Gastrocnemius medialis (tissue), 4 donors: Measurements from ENCODE around the gene ENSA. TPM values are rescaled to one million over a fixed set of nuclear protein-coding genes. Genes with fewer than 3 reads are reported as not detected.

ENCODE experiments used
- ATAC-seq, 2 donors: fragments of 150-250 bp; one replicate each; pipeline ENCODE4 v1.9.1; 2016
- DNase-seq, 2 donors: peaks; one replicate each; pipeline ENCODE4 v3.0.0-alpha.2; 2019
- H3K27ac ChIP-seq, 4 donors: fragments of 200-600 bp; sonication (generic); 1 replicate in 1 of 4; 2 replicates in 3 of 4; pipeline ENCODE4 v1.5.1; 2016 to 2018; ENCODE audit warnings: mild to moderate bottlenecking in 2 of 4, moderate library complexity in 1 of 4
- H3K27me3 ChIP-seq, 3 donors: fragments of 200-600 bp; sonication (generic) in 2 of 3; 1 replicate in 1 of 3; 2 replicates in 2 of 3; pipeline versions ENCODE4 v1.5.1 to v1.6.0; 2016 to 2019; ENCODE audit warnings: mild to moderate bottlenecking in 1 of 3, moderate library complexity in 1 of 3
- H3K36me3 ChIP-seq, 2 donors: fragments of 200-600 bp; sonication (generic) in 1 of 2; one replicate each; pipeline ENCODE4 v1.5.1; 2017 to 2018
- H3K4me1 ChIP-seq, 2 donors: fragments of 200-600 bp; sonication (generic) in 1 of 2; one replicate each; pipeline ENCODE4 v1.5.1; 2016 to 2017; ENCODE audit warnings: mild to moderate bottlenecking in 2 of 2
- H3K4me3 ChIP-seq, 4 donors: fragments of 200-600 bp; sonication (generic) in 3 of 4; 1 replicate in 1 of 4; 2 replicates in 3 of 4; pipeline ENCODE4 v1.5.1; 2016 to 2019; ENCODE audit warnings: mild to moderate bottlenecking in 2 of 4
- H3K9me3 ChIP-seq, 3 donors: fragments of 200-600 bp; sonication (generic) in 2 of 3; 1 replicate in 1 of 3; 2 replicates in 2 of 3; pipeline ENCODE4 v1.5.1; 2016 to 2019
- CTCF ChIP-seq, 5 experiments: fragments of 450-650 bp in 3 of 5; fragments of 200-600 bp in 2 of 5; sonication (generic) in 2 of 5; IDR thresholded peaks in 4 of 5; conservative IDR thresholded peaks in 1 of 5; 1 replicate in 4 of 5; 2 replicates in 1 of 5; pipeline ENCODE4 v1.5.1; 2016 to 2019; ENCODE audit warnings: antibody characterized with exemption in 5 of 5, mild to moderate bottlenecking in 3 of 5, moderate library complexity in 3 of 5
- POLR2A ChIP-seq, 2 donors: fragments of 450-650 bp; IDR thresholded peaks; one replicate each; pipeline ENCODE4 v1.6.1; 2017; ENCODE audit warnings: antibody characterized with exemption in 2 of 2, mild to moderate bottlenecking in 2 of 2, moderate library complexity in 2 of 2
- in situ Hi-C, 4 donors: fragments of 200-750 bp; cut with MboI; loops; one replicate each; pipeline versions ENCODE4 v1.15.0 to v1.8.0; 2017; ENCODE audit warnings: low sequenced_read_pairs in 4 of 4
- intact Hi-C: fragments of 100-400 bp; cut with DNase I; formaldehyde crosslinking; loops from one replicate; pipeline ENCODE4 v1.15.1; 2023; ENCODE audit warnings: low total_unique reads
- total RNA-seq, 4 donors: library from RNA; depleted of rRNA; stranded (reverse); fragments of >200 nt; gene quantifications; one replicate each; pipeline versions ENCODE4 v1.1.0 to v1.2.3, GENCODE V29; 2016

Gene ENSA
- 100 to 1,000 TPM; 164 to 302 (median 219) TPM for total RNA-seq

DNA sequence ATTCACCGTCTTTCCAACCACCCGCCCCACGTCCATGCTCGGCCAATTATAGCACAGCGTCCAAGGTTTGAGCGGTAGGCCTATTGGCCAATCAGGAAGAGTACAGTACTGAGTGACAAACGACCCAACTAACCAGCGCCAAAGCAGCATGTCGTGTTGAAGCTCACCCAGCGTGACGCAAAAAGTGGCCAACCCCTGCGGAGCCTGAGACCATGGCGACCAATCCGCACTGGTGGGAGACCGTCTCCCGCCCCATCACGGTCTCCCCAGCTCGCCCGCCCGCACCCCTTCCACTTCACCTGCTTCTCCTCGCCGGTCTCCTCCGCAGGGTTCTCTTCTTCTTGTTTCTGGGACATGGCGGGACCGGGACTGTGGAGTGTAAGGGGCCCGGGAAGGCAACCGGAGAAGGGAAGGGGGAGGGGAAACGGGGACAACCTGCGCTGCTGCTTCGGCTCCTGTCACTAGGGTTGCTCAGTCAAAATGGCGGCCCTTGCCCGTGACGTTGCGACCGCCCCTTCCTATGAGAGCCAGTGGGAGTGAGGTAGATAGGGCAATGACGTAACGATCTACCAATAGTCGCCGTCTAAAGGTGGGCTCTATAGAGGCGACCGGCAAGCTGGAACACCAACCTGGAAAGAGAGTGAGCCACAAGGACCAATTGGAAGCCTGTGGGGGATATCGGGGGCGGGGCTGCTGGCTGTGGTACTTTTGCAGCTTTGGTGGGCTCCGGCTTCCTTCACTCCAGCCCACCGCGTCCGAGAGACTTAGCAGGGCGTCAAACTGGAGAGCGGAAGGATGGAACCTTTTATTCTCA, at the start of gene ENSA:
TSS of gene ENSA (minus strand) at position 498 of the 814 bp plus-strand sequence. CDS start at position 356, 142 bp downstream.
- in situ Hi-C loops = loop anchor here in 3 of 4 donors (5.0 to 10.0 kb wide), 2 partner anchors 65 to 67 kb away; no protein-coding TSS in a partner anchor
- DNase-seq (peak; percentile 99), ATAC-seq (peak; percentile 94 to 97)
- Histone ChIP-seq H3K4me1 (peaks cover 17 to 25% of the 10 kb centered on the region in 2 donors), H3K4me3 (peak within 1 kb of the TSS; percentile 77 to 92 (median 80)), H3K27me3 (no peaks in the 10 kb centered on the region), H3K9me3 (no peaks in the 10 kb centered on the region), H3K36me3 (peaks cover 0 to 31% of the 10 kb centered on the region in 2 donors), H3K27ac (peak within 1 kb of the TSS; percentile 95 to 99 (median 97))
- intact Hi-C loops = loop anchor here (1.0 to 5.0 kb wide), 7 partner anchors 50 to 378 kb away; partner anchors contain the start of genes ARNT, GOLPH3L, MCL1 and MINDY1
- peak; percentile 95 to 96 for TF ChIP-seq POLR2A (IDR thresholded peaks at IDR 0.05)
- no peak for TF ChIP-seq CTCF (IDR thresholded peaks at IDR 0.05 in 4 of 5, conservative IDR thresholded peaks at IDR 0.05 in 1 of 5)

DNA sequence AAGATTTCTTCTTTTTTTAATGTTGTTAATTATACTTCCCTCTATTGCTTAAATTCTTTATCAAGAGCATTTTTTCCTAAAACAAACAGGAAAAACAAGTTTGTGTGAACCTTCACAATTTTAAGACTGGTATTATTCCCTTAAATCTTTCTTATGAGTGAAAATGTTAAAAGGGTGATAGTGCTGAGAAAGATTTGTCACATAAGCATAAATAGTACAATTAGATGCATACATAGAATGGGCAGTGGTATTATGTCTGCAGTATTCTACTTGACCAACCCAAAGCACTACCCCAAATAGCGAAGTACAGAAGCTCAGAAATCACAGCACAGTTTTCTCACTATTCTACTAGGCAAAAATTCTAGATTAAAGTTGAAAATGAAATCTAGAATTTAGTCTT, 49.6 kb upstream of the ENSA start:
- intact Hi-C loops (no loop called here), in situ Hi-C loops (no loop called here)
- ATAC-seq (no peak), DNase-seq (no peak)
- Histone ChIP-seq H3K27ac (no peak overlapping the region), H3K27me3 (no peaks in the 10 kb centered on the region), H3K4me3 (no peak overlapping the region), H3K9me3 (no peaks in the 10 kb centered on the region), H3K4me1 (no peaks in the 10 kb centered on the region), H3K36me3 (peaks cover 0 to 21% of the 10 kb centered on the region in 2 donors)
- TF ChIP-seq CTCF (IDR thresholded peaks at IDR 0.05 in 4 of 5, conservative IDR thresholded peaks at IDR 0.05 in 1 of 5) (no peak), POLR2A (IDR thresholded peaks at IDR 0.05) (no peak)

DNA sequence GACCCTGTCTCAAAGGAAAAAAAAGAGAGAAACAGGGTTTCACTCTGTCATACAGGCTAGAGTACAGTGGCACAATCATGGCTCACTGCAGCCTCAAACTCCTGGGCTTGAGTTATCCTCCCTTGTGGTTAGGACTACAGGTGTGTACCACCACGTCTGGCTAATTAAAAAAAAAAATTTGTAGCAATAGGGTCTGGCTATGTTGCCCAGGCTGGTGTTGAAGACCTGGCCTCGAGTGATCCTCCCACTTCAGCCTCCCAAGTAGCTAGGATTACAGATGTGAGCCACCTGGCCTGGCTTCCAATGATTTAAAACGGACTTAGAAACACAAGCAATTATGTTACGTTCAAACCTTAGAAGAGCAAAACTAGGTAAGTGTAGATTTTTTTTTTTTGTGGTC, 45.5 kb upstream of the ENSA start:
- H3K36me3 ChIP-seq = peaks cover 0 to 4% of the 10 kb centered on the region in 2 donors
- no peak overlapping the region for H3K4me3 ChIP-seq
- intact Hi-C loops = no loop called here
- H3K27ac ChIP-seq = no peak overlapping the region
- ATAC-seq = no peak
- no peak for DNase-seq
- no peak for TF ChIP-seq CTCF (IDR thresholded peaks at IDR 0.05 in 4 of 5, conservative IDR thresholded peaks at IDR 0.05 in 1 of 5)
- in situ Hi-C loops = no loop called here
- no peaks in the 10 kb centered on the region for H3K4me1 ChIP-seq
- H3K9me3 ChIP-seq = no peaks in the 10 kb centered on the region
- no peaks in the 10 kb centered on the region for H3K27me3 ChIP-seq

- no peak for TF ChIP-seq POLR2A (IDR thresholded peaks at IDR 0.05)
- no peak for TF ChIP-seq CTCF (IDR thresholded peaks at IDR 0.05 in 4 of 5, conservative IDR thresholded peaks at IDR 0.05 in 1 of 5)
- peaks cover 0 to 32% of the 10 kb centered on the region in 2 donors for H3K36me3 ChIP-seq
- H3K27me3 ChIP-seq = no peaks in the 10 kb centered on the region
- no peak overlapping the region for H3K4me3 ChIP-seq
- H3K4me1 ChIP-seq = peaks cover 5 to 6% of the 10 kb centered on the region in 2 donors
- in situ Hi-C loops = no loop called here
- no peak for ATAC-seq
- H3K9me3 ChIP-seq = no peaks in the 10 kb centered on the region
- no peak overlapping the region for H3K27ac ChIP-seq
- intact Hi-C loops = no loop called here
- no peak for DNase-seq
Observed at GRCh38 chr1:150663321-150663720, 33.9 kb upstream of the ENSA start.
